CD14-positive monocyte (primary cell): ENCODE measurements around the gene CENPP. TPM values are rescaled to one million over a fixed set of nuclear protein-coding genes. Genes with fewer than 3 reads are reported as not detected.
A peak's percentile ranks its signal among the peaks of the same experiment; 100 is the strongest.

Experiments used
- DNase-seq, 3 donors: peaks; one replicate each; pipeline ENCODE4 v3.0.0-alpha.2; 2011 to 2022
- H2AFZ ChIP-seq: 2 replicates; pipeline ENCODE4 v1.6.0; 2012; ENCODE audit warnings: mild to moderate bottlenecking, low read depth, low read length, inconsistent platforms; ENCODE audit not compliant: insufficient read depth, poor library complexity, severe bottlenecking
- H3K27ac ChIP-seq, 2 donors: 1 replicate in 1 of 2; 2 replicates in 1 of 2; pipeline ENCODE4 v1.5.1; 2012 to 2013; ENCODE audit warnings: low read length in 2 of 2, control low read depth in 1 of 2, inconsistent platforms in 1 of 2, low read depth in 1 of 2, mild to moderate bottlenecking in 1 of 2
- H3K27me3 ChIP-seq, 2 donors: one replicate each; pipeline versions ENCODE4 v1.6.0 to v1.6.1; 2011 to 2013; ENCODE audit warnings: low read length in 2 of 2; ENCODE audit not compliant: control insufficient read depth in 2 of 2, insufficient read depth in 2 of 2
- H3K36me3 ChIP-seq, 2 donors: replicated peaks in 1 of 2; 1 replicate in 1 of 2; 2 replicates in 1 of 2; pipeline versions ENCODE4 v1.5.1 to v1.6.1; 2012 to 2013; ENCODE audit warnings: low read length in 2 of 2, control low read depth in 1 of 2, inconsistent platforms in 1 of 2, mild to moderate bottlenecking in 1 of 2; ENCODE audit not compliant: insufficient read depth in 2 of 2, control insufficient read depth in 1 of 2
- H3K4me1 ChIP-seq, 2 donors: 1 replicate in 1 of 2; 2 replicates in 1 of 2; pipeline versions ENCODE4 v1.5.1 to v1.6.1; 2012 to 2013; ENCODE audit warnings: low read length in 2 of 2, control low read depth in 1 of 2, inconsistent platforms in 1 of 2, mild to moderate bottlenecking in 1 of 2, moderate library complexity in 1 of 2; ENCODE audit not compliant: insufficient read depth in 2 of 2, control insufficient read depth in 1 of 2
- H3K4me2 ChIP-seq: replicated peaks from 2 replicates; pipeline ENCODE3; 2012; ENCODE audit warnings: low read length, moderate library complexity, mild to moderate bottlenecking; ENCODE audit not compliant: poor library complexity, severe bottlenecking; ENCODE audit errors: extremely low read depth
- H3K4me3 ChIP-seq, 3 experiments: fragments of 200-600 bp in 1 of 3; sonication (generic) in 1 of 3; replicated peaks in 1 of 3; 1 replicate in 2 of 3; 2 replicates in 1 of 3; pipeline ENCODE4 v1.5.1; 2011 to 2013; ENCODE audit warnings: low read length in 3 of 3, mild to moderate bottlenecking in 3 of 3, control low read depth in 2 of 3, low read depth in 2 of 3, inconsistent platforms in 1 of 3, moderate library complexity in 1 of 3
- H3K79me2 ChIP-seq: 2 replicates; pipeline ENCODE4 v1.6.0; 2012; ENCODE audit warnings: mild to moderate bottlenecking, control low read depth, inconsistent platforms, low read length, moderate library complexity; ENCODE audit not compliant: insufficient read depth
- H3K9ac ChIP-seq: 2 replicates; pipeline ENCODE4 v1.6.0; 2017; ENCODE audit warnings: low read length, mild to moderate bottlenecking; ENCODE audit not compliant: insufficient read depth, poor library complexity, severe bottlenecking
- H3K9me3 ChIP-seq, 2 donors: replicated peaks in 1 of 2; 1 replicate in 1 of 2; 2 replicates in 1 of 2; pipeline versions ENCODE4 v1.5.1 to v1.6.1; 2012 to 2013; ENCODE audit warnings: low read length in 2 of 2, control low read depth in 1 of 2; ENCODE audit not compliant: control insufficient read depth in 1 of 2, insufficient read depth in 1 of 2
- H4K20me1 ChIP-seq: 2 replicates; pipeline ENCODE4 v1.6.0; 2012; ENCODE audit warnings: mild to moderate bottlenecking, low read length, control low read depth, moderate library complexity; ENCODE audit not compliant: insufficient read depth
- H3K27ac Mint-ChIP-seq, 7 donors: one replicate each; pipeline ENCODE4 v1.8.0; 2020; ENCODE audit warnings: mild to moderate bottlenecking in 7 of 7, mixed read lengths in 7 of 7, moderate library complexity in 6 of 7, inconsistent platforms in 2 of 7
- H3K27me3 Mint-ChIP-seq, 3 donors: one replicate each; pipeline ENCODE4 v1.8.0; 2021 to 2022; ENCODE audit warnings: low read depth in 3 of 3, mild to moderate bottlenecking in 3 of 3, mixed read lengths in 3 of 3, moderate library complexity in 3 of 3, inconsistent platforms in 1 of 3
- H3K36me3 Mint-ChIP-seq, 2 donors: one replicate each; pipeline ENCODE4 v1.8.0; 2020; ENCODE audit warnings: mixed read lengths in 2 of 2, inconsistent platforms in 1 of 2, mild to moderate bottlenecking in 1 of 2
- H3K4me1 Mint-ChIP-seq: one replicate; pipeline ENCODE4 v1.8.0; 2020; ENCODE audit warnings: mild to moderate bottlenecking, mixed read lengths
- H3K4me3 Mint-ChIP-seq, 2 donors: one replicate each; pipeline ENCODE4 v1.8.0; 2020; ENCODE audit warnings: mild to moderate bottlenecking in 2 of 2, mixed read lengths in 2 of 2, moderate library complexity in 1 of 2
- H3K9me3 Mint-ChIP-seq, 7 donors: one replicate each; pipeline ENCODE4 v1.8.0; 2020 to 2022; ENCODE audit warnings: mixed read lengths in 7 of 7, mild to moderate bottlenecking in 6 of 7, moderate library complexity in 6 of 7, inconsistent platforms in 2 of 7
- WGBS: methylation state at CpG from one replicate; pipeline ENCODE4 v1.1.5; 2013; ENCODE audit warnings: missing lambda C conversion rate; ENCODE audit not compliant: insufficient coverage; 5-methylcytosine and 5-hydroxymethylcytosine counted together
- intact Hi-C, 2 donors: fragments of 100-400 bp; cut with micrococcal nuclease; formaldehyde crosslinking; loops; one replicate each; pipeline versions ENCODE4 v1.15.0 to v1.15.1; 2023
- polyA plus RNA-seq, 3 donors: library from polyadenylated mRNA; depleted of rRNA in 1 of 3; unstranded in 2 of 3; stranded (reverse) in 1 of 3; fragments of 300-500 nt in 2 of 3; fragments of >200 nt in 1 of 3; fragmentation: Illumina TruSeq in 2 of 3; gene quantifications; 1 replicate in 2 of 3; 2 replicates in 1 of 3; pipeline ENCODE4 v1.2.3, GENCODE V29; 2012 to 2021
- TF ChIP-seq, protein P1 (sequence below): fragments of 200-600 bp; IDR thresholded peaks from one replicate; pipeline ENCODE4 v1.8.0; 2022; ENCODE audit warnings: antibody characterized with exemption, mild to moderate bottlenecking

Gene CENPP
- polyA plus RNA-seq, 3 donors, result 0.50 to 1.1 (median 1.1) TPM

DNA sequence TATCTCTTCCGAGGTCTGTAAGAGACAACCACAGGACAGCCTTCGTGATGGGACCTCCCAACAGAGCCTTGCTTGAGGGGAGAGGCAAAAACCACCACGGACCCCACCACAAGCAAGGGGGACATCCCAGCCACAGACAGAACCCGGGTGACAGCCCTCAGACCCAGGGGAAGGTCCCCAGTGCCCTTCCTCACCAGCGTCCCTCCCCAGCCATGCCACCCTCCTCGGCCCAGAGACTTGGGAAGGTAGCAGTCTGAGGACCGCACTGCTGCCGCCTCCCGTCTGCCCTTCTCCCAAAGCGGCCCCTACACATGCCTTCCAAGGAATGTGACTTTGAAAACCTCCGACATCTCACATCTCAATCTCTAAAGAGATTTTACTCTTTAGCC is 330.8 kb downstream of the CENPP start:
- Histone ChIP-seq H3K9ac (no peak overlapping the region), H2AFZ (no peak overlapping the region), H3K4me1 (no peaks in the 10 kb centered on the region), H3K9me3 (no peaks in the 10 kb centered on the region), H4K20me1 (peaks cover 26% of the 10 kb centered on the region), H3K4me2 (no peak overlapping the region), H3K4me3 (no peak overlapping the region), H3K27me3 (no peaks in the 10 kb centered on the region), H3K27ac (no peak overlapping the region), H3K79me2 (peaks cover 22% of the 10 kb centered on the region), H3K36me3 (peaks cover 54 to 73% of the 10 kb centered on the region in 2 donors)
- Mint-ChIP-seq H3K4me1 (peaks cover 2% of the 10 kb centered on the region), H3K9me3 (no peaks in the 10 kb centered on the region), H3K36me3 (peaks cover 55 to 64% of the 10 kb centered on the region in 2 donors), H3K27ac (no peak overlapping the region), H3K4me3 (no peak overlapping the region), H3K27me3 (peaks cover 0 to 2% (median 0%) of the 10 kb centered on the region in 3 donors)
- TF ChIP-seq, protein P1, sequence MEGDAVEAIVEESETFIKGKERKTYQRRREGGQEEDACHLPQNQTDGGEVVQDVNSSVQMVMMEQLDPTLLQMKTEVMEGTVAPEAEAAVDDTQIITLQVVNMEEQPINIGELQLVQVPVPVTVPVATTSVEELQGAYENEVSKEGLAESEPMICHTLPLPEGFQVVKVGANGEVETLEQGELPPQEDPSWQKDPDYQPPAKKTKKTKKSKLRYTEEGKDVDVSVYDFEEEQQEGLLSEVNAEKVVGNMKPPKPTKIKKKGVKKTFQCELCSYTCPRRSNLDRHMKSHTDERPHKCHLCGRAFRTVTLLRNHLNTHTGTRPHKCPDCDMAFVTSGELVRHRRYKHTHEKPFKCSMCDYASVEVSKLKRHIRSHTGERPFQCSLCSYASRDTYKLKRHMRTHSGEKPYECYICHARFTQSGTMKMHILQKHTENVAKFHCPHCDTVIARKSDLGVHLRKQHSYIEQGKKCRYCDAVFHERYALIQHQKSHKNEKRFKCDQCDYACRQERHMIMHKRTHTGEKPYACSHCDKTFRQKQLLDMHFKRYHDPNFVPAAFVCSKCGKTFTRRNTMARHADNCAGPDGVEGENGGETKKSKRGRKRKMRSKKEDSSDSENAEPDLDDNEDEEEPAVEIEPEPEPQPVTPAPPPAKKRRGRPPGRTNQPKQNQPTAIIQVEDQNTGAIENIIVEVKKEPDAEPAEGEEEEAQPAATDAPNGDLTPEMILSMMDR, result no peak
- DNase-seq, result no peak
- intact Hi-C loops, result no loop called here
- 100% methylated on average over 3 of the region's 11 CpGs for WGBS

- Mint-ChIP-seq H3K27me3 (peaks cover 0 to 2% (median 0%) of the 10 kb centered on the region in 3 donors), H3K4me1 (peaks cover 2% of the 10 kb centered on the region), H3K4me3 (no peak overlapping the region), H3K36me3 (peaks cover 57 to 69% of the 10 kb centered on the region in 2 donors), H3K9me3 (no peaks in the 10 kb centered on the region), H3K27ac (peak overlapping the region in 4 of 7 donors; percentile 11 to 79 (median 56))
- TF ChIP-seq, protein P1, result no peak
- H3K27me3 ChIP-seq, result no peaks in the 10 kb centered on the region
- intact Hi-C loops, result no loop called here
- peaks cover 32% of the 10 kb centered on the region for H3K79me2 ChIP-seq
- H3K9ac ChIP-seq, result no peak overlapping the region
- H4K20me1 ChIP-seq, result peaks cover 32% of the 10 kb centered on the region
- H3K9me3 ChIP-seq, result no peaks in the 10 kb centered on the region
- no peaks in the 10 kb centered on the region for H3K4me1 ChIP-seq
- 95% methylated on average over 16 of the region's 17 CpGs for WGBS
- H3K4me2 ChIP-seq, result no peak overlapping the region
- peaks cover 49 to 72% of the 10 kb centered on the region in 2 donors for H3K36me3 ChIP-seq
- no peak overlapping the region for H3K27ac ChIP-seq
- no peak overlapping the region for H2AFZ ChIP-seq
- H3K4me3 ChIP-seq, result no peak overlapping the region
- no peak for DNase-seq
These were observed 331.7 kb downstream of the CENPP start for GRCh38 chr9:92657296-92658094.
